WERI-Rb-1 (cell line): ENCODE results near the gene EPS8L3.
A peak's percentile ranks its signal among the peaks of the same experiment; 100 is the strongest.

Experiments
- DNase-seq: peaks from one replicate; pipeline ENCODE4 v3.0.0-alpha.2; 2020
- H3K27ac ChIP-seq: fragments of 250-450 bp; sonication (Bioruptor Pico); 2 replicates; pipeline ENCODE4 v1.5.1; 2020; ENCODE audit warnings: mild to moderate bottlenecking, moderate library complexity
- H3K27me3 ChIP-seq: fragments of 250-450 bp; sonication (Bioruptor Pico); 2 replicates; pipeline ENCODE4 v1.5.1; 2021; ENCODE audit warnings: mild to moderate bottlenecking, low read depth, moderate library complexity; ENCODE audit not compliant: insufficient read depth, severe bottlenecking
- H3K36me3 ChIP-seq: fragments of 250-450 bp; sonication (Bioruptor Pico); 2 replicates; pipeline ENCODE4 v1.5.1; 2020; ENCODE audit warnings: mild to moderate bottlenecking, moderate library complexity
- H3K4me3 ChIP-seq: 2 replicates; pipeline ENCODE4 v1.5.1; 2011; ENCODE audit warnings: low read depth, mild to moderate bottlenecking, control low read depth, low read length
- H3K9me3 ChIP-seq: fragments of 250-450 bp; sonication (Bioruptor Pico); 2 replicates; pipeline ENCODE4 v1.5.1; 2021; ENCODE audit warnings: mild to moderate bottlenecking, moderate library complexity; ENCODE audit not compliant: severe bottlenecking
- CTCF ChIP-seq: IDR thresholded peaks from 2 replicates; pipeline ENCODE4 v1.5.1; 2011; ENCODE audit warnings: low read depth, mild to moderate bottlenecking, control low read depth, inconsistent platforms, low read length

EPS8L3 gene

GRCh38 chr1:109787211-109787844 is 23.6 kb upstream of the EPS8L3 start:
- Histone ChIP-seq H3K27me3 (no peaks in the 10 kb centered on the region), H3K36me3 (no peaks in the 10 kb centered on the region), H3K4me3 (no peak overlapping the region), H3K9me3 (peaks cover 4% of the 10 kb centered on the region), H3K27ac (peak overlapping the region; percentile 10; the same call in 1 of the 2 replicates)
- TF ChIP-seq CTCF: no peak
- DNase-seq: no peak

- Histone ChIP-seq H3K4me3 (no peak overlapping the region), H3K36me3 (no peaks in the 10 kb centered on the region), H3K9me3 (peaks cover 4% of the 10 kb centered on the region), H3K27ac (no peak overlapping the region), H3K27me3 (no peaks in the 10 kb centered on the region)
- TF ChIP-seq CTCF: no peak
- DNase-seq: no peak
Observed at GRCh38 chr1:109786531-109787021, 22.9 kb upstream of the EPS8L3 start.

DNA sequence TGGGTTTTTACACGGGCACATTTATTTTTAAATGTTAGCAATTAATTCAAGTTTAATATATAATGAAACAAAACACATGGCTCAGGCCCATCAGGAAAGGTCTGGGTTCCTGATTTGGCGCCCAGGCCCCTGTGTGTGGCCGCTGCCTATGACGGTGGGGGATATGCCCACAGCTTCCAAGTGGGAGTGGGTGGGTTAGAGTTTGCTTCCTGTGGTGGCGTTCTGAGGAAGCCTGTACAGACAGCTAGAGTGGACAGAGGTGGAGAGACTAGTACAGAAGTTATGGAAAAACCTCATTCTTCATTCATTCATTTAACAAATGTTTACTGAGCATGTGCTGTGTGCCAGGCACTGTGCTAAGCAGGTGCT is 22.4 kb upstream of the EPS8L3 start:
- H3K27ac ChIP-seq: no peak overlapping the region
- TF ChIP-seq CTCF: no peak
- H3K36me3 ChIP-seq: no peaks in the 10 kb centered on the region
- DNase-seq: no peak
- H3K9me3 ChIP-seq: peaks cover 4% of the 10 kb centered on the region
- H3K27me3 ChIP-seq: no peaks in the 10 kb centered on the region
- H3K4me3 ChIP-seq: no peak overlapping the region

DNA sequence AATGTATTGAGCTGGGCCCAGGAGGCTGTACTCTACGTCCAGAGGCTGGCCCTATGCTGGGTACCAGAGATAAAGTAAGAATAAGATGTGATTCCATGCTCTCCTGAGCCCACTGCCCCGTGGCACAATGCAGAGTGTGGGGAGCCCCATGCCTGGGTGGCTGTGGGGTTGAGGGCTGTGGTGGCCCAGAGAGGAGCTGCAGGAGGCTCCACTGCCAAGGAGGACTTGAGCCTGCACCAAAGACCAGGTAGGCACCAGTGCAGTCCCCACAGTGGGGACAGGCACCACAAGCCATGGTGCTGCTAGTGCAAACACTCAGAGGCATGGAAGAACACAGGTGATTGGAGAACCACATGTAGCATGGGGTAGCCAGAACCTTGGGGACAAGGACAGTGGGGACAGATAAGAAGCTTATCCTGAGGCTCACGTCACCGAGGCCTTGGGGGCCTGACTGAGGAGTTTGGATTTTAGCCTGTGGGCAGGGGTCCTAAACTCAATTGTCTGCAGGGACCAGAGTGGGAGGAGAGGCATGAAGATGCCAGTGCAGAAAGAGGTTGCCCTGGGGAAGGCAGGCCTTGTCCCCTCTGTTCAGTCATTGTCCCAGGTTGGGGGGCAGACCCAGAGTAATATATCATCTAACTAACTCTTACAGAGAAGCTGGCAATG is 21.9 kb upstream of the EPS8L3 start:
- Histone ChIP-seq H3K4me3 (no peak overlapping the region), H3K9me3 (peaks cover 4% of the 10 kb centered on the region), H3K36me3 (no peaks in the 10 kb centered on the region), H3K27ac (no peak overlapping the region), H3K27me3 (no peaks in the 10 kb centered on the region)
- DNase-seq: no peak
- TF ChIP-seq CTCF: no peak

GRCh38 chr1:109784551-109785252 is 21.0 kb upstream of the EPS8L3 start:
- no peaks in the 10 kb centered on the region for H3K27me3 ChIP-seq
- no peak for DNase-seq
- peaks cover 4% of the 10 kb centered on the region for H3K9me3 ChIP-seq
- H3K36me3 ChIP-seq: no peaks in the 10 kb centered on the region
- no peak overlapping the region for H3K27ac ChIP-seq
- H3K4me3 ChIP-seq: no peak overlapping the region
- TF ChIP-seq CTCF: no peak
